ENCODE results near the gene MATR3. TPM values are rescaled to one million over a fixed set of nuclear protein-coding genes. Genes with fewer than 3 reads are reported as not detected.
"Not testable (repeated sequence)": the region's sequence is repeated elsewhere in the genome, so short reads cannot be mapped to it uniquely, and the experiment has no call there.

The MATR3 gene
- total RNA-seq, 1 donor from 2014 or later: 276 TPM

GRCh38 chr5:139268364-139269202 lies 25.0 kb upstream of the MATR3 start:
- Mint-ChIP-seq H3K36me3 (no peaks in the 10 kb centered on the region), H3K9me3 (no peaks in the 10 kb centered on the region), H3K4me3 (no peak overlapping the region), H3K4me1 (ENCODE audit: unreplicated experiment) (peaks cover 12% of the 10 kb centered on the region), H3K27ac (no peak overlapping the region), H3K27me3 (no peaks in the 10 kb centered on the region)
- TF ChIP-seq, protein P1, sequence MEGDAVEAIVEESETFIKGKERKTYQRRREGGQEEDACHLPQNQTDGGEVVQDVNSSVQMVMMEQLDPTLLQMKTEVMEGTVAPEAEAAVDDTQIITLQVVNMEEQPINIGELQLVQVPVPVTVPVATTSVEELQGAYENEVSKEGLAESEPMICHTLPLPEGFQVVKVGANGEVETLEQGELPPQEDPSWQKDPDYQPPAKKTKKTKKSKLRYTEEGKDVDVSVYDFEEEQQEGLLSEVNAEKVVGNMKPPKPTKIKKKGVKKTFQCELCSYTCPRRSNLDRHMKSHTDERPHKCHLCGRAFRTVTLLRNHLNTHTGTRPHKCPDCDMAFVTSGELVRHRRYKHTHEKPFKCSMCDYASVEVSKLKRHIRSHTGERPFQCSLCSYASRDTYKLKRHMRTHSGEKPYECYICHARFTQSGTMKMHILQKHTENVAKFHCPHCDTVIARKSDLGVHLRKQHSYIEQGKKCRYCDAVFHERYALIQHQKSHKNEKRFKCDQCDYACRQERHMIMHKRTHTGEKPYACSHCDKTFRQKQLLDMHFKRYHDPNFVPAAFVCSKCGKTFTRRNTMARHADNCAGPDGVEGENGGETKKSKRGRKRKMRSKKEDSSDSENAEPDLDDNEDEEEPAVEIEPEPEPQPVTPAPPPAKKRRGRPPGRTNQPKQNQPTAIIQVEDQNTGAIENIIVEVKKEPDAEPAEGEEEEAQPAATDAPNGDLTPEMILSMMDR (conservative IDR thresholded peaks at IDR 0.05): no peak
- DNase-seq (ENCODE audit: extremely low spot score, unreplicated experiment): no peak

DNA sequence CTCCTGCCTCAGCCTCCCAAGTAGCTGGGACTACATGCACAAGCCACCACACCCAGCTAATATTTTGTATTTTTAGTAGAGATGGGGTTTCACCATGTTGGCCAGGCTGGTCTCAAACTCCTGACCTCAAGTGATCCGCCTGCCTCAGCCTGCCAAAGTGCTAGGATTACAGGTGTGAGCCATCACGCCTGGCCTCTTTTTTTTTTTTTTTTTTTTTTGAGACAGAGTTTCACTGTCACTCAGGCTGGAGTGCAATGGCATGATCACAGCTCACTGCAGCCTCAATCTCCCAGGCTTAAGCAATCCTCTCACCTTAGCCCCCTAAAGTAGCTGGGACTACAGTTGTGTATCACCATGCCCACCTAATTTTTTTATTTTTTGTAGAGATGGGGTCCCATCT lies 22.8 kb upstream of the MATR3 start:
- peaks cover 25% of the 10 kb centered on the region for H3K4me1 Mint-ChIP-seq (ENCODE audit: unreplicated experiment)
- not testable (repeated sequence) for H3K36me3 Mint-ChIP-seq; H3K4me3 Mint-ChIP-seq; H3K9me3 Mint-ChIP-seq; H3K27ac Mint-ChIP-seq; DNase-seq (ENCODE audit: extremely low spot score, unreplicated experiment); H3K27me3 Mint-ChIP-seq

DNA sequence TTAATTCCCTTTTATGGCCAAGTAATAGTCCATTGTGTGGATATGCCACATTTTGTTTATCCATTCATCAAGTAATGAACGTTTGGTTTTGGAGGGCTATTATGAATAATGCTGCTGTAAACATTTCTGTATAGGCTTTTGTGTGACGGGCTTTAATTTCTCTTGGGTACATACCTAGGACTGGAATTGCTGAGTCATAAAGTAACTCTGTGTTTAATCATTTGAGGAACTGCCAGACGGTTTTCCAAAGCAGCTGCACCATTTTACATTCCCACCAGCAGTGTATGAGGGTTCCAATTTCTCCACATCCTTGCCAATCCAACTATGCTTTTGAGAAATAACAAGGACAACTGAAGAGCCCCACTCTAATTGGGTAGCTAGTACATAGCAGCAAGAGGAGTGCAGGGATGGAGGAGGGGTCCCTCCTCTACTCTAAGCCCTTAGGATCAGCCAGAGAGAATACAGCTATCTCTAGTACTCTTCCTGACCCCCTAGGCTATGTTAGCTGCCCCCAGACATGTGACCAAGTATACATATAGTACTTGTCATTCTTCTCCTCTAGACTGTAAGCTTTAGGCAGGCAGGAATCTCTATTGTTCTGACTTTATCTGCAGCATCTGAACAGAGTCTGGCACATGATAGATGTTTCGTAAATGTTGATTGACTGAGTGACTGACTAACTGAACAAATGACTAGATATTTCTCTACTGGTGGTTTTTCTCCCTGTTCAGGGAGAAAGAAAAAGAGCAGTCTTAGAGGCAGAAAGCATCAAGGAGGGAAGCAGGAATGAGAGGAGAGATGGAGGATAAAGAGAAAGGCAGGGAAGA lies 22.1 kb upstream of the MATR3 start:
- H3K27ac Mint-ChIP-seq: no peak overlapping the region
- TF ChIP-seq, protein P1 (conservative IDR thresholded peaks at IDR 0.05): no peak
- peaks cover 32% of the 10 kb centered on the region for H3K4me1 Mint-ChIP-seq (ENCODE audit: unreplicated experiment)
- DNase-seq (ENCODE audit: extremely low spot score, unreplicated experiment): no peak
- H3K36me3 Mint-ChIP-seq: no peaks in the 10 kb centered on the region
- H3K27me3 Mint-ChIP-seq: no peaks in the 10 kb centered on the region
- H3K4me3 Mint-ChIP-seq: peak overlapping the region; percentile 60
- no peaks in the 10 kb centered on the region for H3K9me3 Mint-ChIP-seq

- H3K4me3 Mint-ChIP-seq: peak overlapping the region; percentile 90
- TF ChIP-seq, protein P1 (conservative IDR thresholded peaks at IDR 0.05): no peak
- no peaks in the 10 kb centered on the region for H3K27me3 Mint-ChIP-seq
- H3K27ac Mint-ChIP-seq: peak overlapping the region; percentile 35
- peaks cover 6% of the 10 kb centered on the region for H3K36me3 Mint-ChIP-seq
- DNase-seq (ENCODE audit: extremely low spot score, unreplicated experiment): no peak
- peaks cover 34% of the 10 kb centered on the region for H3K4me1 Mint-ChIP-seq (ENCODE audit: unreplicated experiment)
- H3K9me3 Mint-ChIP-seq: no peaks in the 10 kb centered on the region
These were observed 20.8 kb upstream of the MATR3 start for GRCh38 chr5:139272471-139273321.

DNA sequence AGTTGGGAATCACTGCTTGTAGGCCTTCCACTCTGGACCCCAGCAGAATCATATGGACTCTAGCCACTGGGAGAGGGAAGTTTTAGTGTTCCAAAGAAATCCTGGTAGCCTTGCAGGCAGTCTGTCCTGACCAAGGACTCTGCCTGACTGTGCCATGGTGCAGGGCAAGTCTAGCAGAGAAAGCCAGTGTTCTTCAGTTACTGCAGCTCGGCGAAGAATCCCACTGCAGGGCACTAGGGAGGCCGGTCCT lies 20.3 kb upstream of the MATR3 start:
- no peaks in the 10 kb centered on the region for H3K27me3 Mint-ChIP-seq
- DNase-seq (ENCODE audit: extremely low spot score, unreplicated experiment): no peak
- H3K4me1 Mint-ChIP-seq (ENCODE audit: unreplicated experiment): peaks cover 34% of the 10 kb centered on the region
- TF ChIP-seq, protein P1 (conservative IDR thresholded peaks at IDR 0.05): no peak
- peaks cover 6% of the 10 kb centered on the region for H3K36me3 Mint-ChIP-seq
- peak overlapping the region; percentile 35 for H3K27ac Mint-ChIP-seq
- no peaks in the 10 kb centered on the region for H3K9me3 Mint-ChIP-seq
- H3K4me3 Mint-ChIP-seq: peak overlapping the region; percentile 90

Data from type B pancreatic cell (in vitro differentiated cells).